ENCODE data around the gene PLEKHO1.
"Not testable (repeated sequence)": the region's sequence is repeated elsewhere in the genome, so short reads cannot be mapped to it uniquely, and the experiment has no call there.

PLEKHO1 gene

GRCh38 chr1:150126811-150127210, 22.9 kb upstream of the PLEKHO1 start:
- peaks cover 6% of the 10 kb centered on the region; the same call in 1 of the 2 replicates for H3K36me3 ChIP-seq (ENCODE audit: low read depth)
- no peak overlapping the region for H3K4me3 ChIP-seq (ENCODE audit: severe bottlenecking)
- no peaks in the 10 kb centered on the region for H3K9me3 ChIP-seq (ENCODE audit: severe bottlenecking)
- H3K4me1 ChIP-seq (ENCODE audit: insufficient read depth, poor library complexity, severe bottlenecking): peaks cover 4% of the 10 kb centered on the region
- no peak for TF ChIP-seq CTCF (IDR thresholded peaks at IDR 0.05; ENCODE audit: poor library complexity, severe bottlenecking)
- DNase-seq (ENCODE audit: low spot score) (no peak), ATAC-seq (ENCODE audit: low read depth) (no peak)
- H3K27ac ChIP-seq (ENCODE audit: poor library complexity, severe bottlenecking): no peak overlapping the region
- no peaks in the 10 kb centered on the region for H3K27me3 ChIP-seq (ENCODE audit: insufficient read depth, poor library complexity, severe bottlenecking)

- Histone ChIP-seq H3K4me3 (ENCODE audit: severe bottlenecking) (no peak overlapping the region), H3K9me3 (ENCODE audit: severe bottlenecking) (no peaks in the 10 kb centered on the region), H3K36me3 (ENCODE audit: low read depth) (peaks cover 6% of the 10 kb centered on the region; the same call in 1 of the 2 replicates), H3K27me3 (ENCODE audit: insufficient read depth, poor library complexity, severe bottlenecking) (no peaks in the 10 kb centered on the region), H3K4me1 (ENCODE audit: insufficient read depth, poor library complexity, severe bottlenecking) (peaks cover 4% of the 10 kb centered on the region), H3K27ac (ENCODE audit: poor library complexity, severe bottlenecking) (no peak overlapping the region)
- DNase-seq (ENCODE audit: low spot score) (no peak), ATAC-seq (ENCODE audit: low read depth) (no peak)
- no peak for TF ChIP-seq CTCF (IDR thresholded peaks at IDR 0.05; ENCODE audit: poor library complexity, severe bottlenecking)
Measured at GRCh38 chr1:150127464-150127863, 22.3 kb upstream of the PLEKHO1 start.

DNA sequence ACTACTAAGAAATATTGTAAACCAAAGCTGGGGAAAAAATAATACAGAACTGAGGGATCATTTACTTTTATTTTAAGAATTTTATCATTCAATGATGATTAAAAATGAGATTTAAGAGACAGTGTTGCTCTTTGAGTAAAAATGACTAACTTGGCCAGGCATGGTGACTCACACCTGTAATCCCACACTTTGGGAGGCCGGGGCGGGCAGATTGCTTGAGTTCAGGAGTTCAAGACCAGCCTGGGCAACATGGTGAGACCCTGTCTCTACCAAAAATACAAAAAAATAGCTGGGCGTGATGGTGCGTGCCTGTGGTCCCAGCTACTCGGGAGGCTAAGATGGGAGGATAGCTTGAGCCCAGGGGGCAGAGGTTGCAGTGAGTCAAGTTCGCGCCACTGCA, 21.8 kb upstream of the PLEKHO1 start:
- Histone ChIP-seq H3K27me3 (ENCODE audit: insufficient read depth, poor library complexity, severe bottlenecking) (no peaks in the 10 kb centered on the region), H3K9me3 (ENCODE audit: severe bottlenecking) (no peaks in the 10 kb centered on the region), H3K27ac (ENCODE audit: poor library complexity, severe bottlenecking) (no peak overlapping the region), H3K36me3 (ENCODE audit: low read depth) (peaks cover 6% of the 10 kb centered on the region; the same call in 1 of the 2 replicates), H3K4me3 (ENCODE audit: severe bottlenecking) (no peak overlapping the region), H3K4me1 (ENCODE audit: insufficient read depth, poor library complexity, severe bottlenecking) (peaks cover 4% of the 10 kb centered on the region)
- ATAC-seq (ENCODE audit: low read depth) (no peak), DNase-seq (ENCODE audit: low spot score) (no peak)
- no peak for TF ChIP-seq CTCF (IDR thresholded peaks at IDR 0.05; ENCODE audit: poor library complexity, severe bottlenecking)

DNA sequence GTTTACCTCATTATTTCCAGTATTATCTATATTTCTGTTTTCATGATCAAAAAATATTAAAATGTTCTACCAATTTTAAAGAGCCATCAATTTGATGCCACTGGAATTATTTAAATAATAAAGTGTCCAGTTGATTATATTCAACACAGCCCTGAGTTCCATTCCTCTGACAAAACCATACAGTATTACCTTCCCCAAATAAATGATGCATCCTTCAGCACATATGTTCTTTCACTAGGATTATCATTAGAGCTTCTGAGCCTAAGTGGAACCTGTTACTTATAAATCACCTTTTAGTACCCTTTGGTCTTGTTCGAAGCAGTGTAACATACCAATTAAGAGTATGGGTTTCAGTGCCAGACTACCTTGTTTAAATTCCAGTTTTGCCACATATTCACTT, 17.3 kb upstream of the PLEKHO1 start:
- no peaks in the 10 kb centered on the region for H3K27me3 ChIP-seq (ENCODE audit: insufficient read depth, poor library complexity, severe bottlenecking)
- H3K4me1 ChIP-seq (ENCODE audit: insufficient read depth, poor library complexity, severe bottlenecking): peaks cover 4% of the 10 kb centered on the region
- no peak overlapping the region for H3K27ac ChIP-seq (ENCODE audit: poor library complexity, severe bottlenecking)
- no peak overlapping the region for H3K4me3 ChIP-seq (ENCODE audit: severe bottlenecking)
- no peaks in the 10 kb centered on the region for H3K9me3 ChIP-seq (ENCODE audit: severe bottlenecking)
- no peak for ATAC-seq (ENCODE audit: low read depth)
- peaks cover 3% of the 10 kb centered on the region; the same call in 1 of the 2 replicates for H3K36me3 ChIP-seq (ENCODE audit: low read depth)
- no peak for DNase-seq (ENCODE audit: low spot score)
- TF ChIP-seq CTCF (IDR thresholded peaks at IDR 0.05; ENCODE audit: poor library complexity, severe bottlenecking): no peak

DNA sequence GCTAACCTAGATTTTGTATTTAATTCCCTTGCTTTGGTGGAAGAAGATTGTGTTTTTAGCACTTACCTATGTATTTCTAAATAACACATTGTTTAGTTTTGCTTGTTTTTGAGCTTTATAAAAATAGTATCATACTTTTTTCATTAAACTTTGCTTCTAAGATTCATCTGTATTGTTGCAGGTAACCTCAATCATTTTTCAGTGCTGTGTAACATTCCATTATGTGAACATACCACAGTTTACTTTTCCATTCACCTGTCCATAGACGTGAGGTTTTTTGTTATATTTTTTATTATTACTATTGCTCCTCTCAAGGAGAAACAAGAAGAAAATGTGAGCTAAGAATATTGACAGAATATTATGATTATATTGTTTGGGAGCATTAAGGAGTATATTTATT, 15.2 kb upstream of the PLEKHO1 start:
- Histone ChIP-seq H3K4me1 (ENCODE audit: insufficient read depth, poor library complexity, severe bottlenecking) (no peaks in the 10 kb centered on the region), H3K4me3 (ENCODE audit: severe bottlenecking) (no peak overlapping the region), H3K27me3 (ENCODE audit: insufficient read depth, poor library complexity, severe bottlenecking) (no peaks in the 10 kb centered on the region), H3K9me3 (ENCODE audit: severe bottlenecking) (no peaks in the 10 kb centered on the region), H3K36me3 (ENCODE audit: low read depth) (no peaks in the 10 kb centered on the region), H3K27ac (ENCODE audit: poor library complexity, severe bottlenecking) (no peak overlapping the region)
- DNase-seq (ENCODE audit: low spot score) (no peak), ATAC-seq (ENCODE audit: low read depth) (no peak)
- no peak for TF ChIP-seq CTCF (IDR thresholded peaks at IDR 0.05; ENCODE audit: poor library complexity, severe bottlenecking)

DNA sequence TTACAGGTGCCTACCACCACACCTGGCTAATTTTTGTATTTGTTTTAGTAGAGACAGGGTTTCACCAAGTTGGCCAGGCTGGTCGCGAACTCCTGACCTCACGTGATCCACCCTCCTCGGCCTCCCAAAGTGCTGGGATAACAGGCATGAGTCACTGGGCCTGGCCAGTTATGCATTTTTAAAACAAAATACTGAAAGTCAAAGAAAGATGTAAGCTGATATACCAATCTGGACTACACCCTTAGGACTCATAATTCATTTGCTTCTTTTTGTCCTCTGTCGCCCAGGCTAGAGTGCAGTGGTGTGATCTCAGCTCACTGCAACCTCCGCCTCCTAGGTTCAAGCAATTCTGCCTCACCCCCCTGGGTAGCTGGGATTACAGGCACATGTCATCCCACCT, 14.3 kb upstream of the PLEKHO1 start:
- not testable (repeated sequence) for H3K27me3 ChIP-seq (ENCODE audit: insufficient read depth, poor library complexity, severe bottlenecking); H3K36me3 ChIP-seq (ENCODE audit: low read depth); H3K9me3 ChIP-seq (ENCODE audit: severe bottlenecking); H3K4me1 ChIP-seq (ENCODE audit: insufficient read depth, poor library complexity, severe bottlenecking); DNase-seq (ENCODE audit: low spot score); H3K27ac ChIP-seq (ENCODE audit: poor library complexity, severe bottlenecking); H3K4me3 ChIP-seq (ENCODE audit: severe bottlenecking); ATAC-seq (ENCODE audit: low read depth)

All from RWPE2 (cell line).